NCI-H226 (cell line): ENCODE results near the gene QKI.

Source experiments
- DNase-seq: peaks from one replicate; pipeline ENCODE4 v3.0.0-alpha.2; 2015

Gene QKI

DNA sequence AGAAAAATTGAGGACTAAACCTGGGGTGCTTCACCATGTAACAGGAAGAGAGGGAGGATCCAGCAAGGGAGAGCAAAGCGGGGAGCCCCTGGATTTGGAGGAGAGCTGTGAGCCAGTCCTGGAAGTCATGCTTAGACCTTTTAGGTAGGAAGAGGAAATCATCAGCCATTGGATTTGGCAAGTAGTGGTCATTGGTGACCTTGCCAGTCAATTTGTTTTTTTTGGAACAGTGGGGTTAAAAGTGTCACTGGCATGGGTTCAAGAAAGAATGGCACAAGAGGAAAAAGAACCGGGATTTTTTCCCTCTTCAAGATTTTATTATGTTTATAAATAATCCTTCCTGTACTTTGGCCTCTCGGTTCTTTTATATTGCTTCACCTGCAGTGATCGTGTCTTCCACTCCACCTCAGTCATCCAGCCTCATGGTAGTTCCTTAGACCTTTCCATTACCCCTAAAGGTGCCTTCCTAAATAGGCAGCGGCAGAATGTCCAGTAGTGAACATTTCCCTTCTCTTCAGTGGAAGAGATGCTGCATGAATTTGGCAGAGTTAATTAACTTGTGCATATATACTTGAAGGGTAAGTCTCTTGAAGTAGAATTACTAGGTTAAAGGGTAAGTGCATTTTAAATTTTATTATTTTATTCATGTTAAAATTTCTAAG lies 124.7 kb downstream of the QKI start:
- DNase-seq: no peak

DNA sequence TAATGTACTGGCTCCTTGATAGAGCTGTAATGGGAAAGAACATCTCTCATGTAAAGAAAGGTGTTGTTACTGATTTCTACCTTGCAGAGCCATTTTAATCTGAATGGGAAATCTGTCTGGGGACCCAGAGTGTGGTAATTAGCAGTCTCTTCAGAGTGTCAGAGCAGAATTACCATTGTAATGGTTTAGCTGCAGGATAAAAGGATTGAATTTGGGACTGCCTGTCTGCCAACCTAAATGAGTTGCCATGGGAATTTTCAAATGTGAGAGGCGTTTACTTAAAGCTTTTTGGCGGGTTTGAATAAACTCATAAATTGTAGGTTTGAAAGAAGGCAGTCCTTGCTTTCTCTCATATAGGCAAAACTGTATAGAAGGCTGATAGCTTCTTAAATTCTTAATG lies 128.8 kb downstream of the QKI start:
- no peak for DNase-seq

DNA sequence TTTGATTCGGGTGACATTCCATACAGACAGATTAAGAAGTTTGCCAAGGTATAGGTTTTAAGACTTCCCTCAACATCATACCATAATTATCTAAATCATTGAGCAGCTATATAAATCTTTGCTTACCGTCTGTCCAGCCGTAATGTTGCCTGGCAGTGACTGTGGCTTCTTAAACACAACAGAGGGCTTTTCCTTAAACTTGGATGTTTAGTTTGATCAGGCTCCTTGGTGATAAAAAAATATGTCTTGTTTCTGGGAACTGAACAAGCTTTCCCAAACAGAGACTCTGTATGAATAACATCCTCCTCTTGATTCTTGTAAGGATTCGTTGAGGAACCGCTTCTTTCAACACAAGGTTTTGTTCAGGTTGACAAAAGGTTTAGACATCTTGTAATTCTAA lies 130.9 kb downstream of the QKI start:
- DNase-seq: no peak

DNA sequence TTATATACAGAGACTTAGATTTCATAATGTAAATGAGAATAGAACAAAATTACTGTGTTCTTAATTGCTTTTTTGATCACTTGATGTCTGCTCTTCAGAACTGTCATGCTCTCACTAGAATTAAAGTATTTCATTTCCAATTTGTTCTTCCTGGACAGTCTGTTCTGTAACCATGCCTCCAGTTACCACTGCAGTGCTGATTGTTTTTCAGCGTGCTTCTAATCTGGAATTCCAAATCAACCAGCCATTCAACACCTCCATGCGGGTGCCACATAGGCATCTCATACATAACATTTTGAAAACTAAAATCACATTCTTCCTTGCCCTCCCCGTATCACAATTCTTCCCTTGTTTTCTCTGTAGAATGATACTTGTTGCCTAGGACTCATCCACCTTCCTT lies 132.8 kb downstream of the QKI start:
- no peak for DNase-seq

DNA sequence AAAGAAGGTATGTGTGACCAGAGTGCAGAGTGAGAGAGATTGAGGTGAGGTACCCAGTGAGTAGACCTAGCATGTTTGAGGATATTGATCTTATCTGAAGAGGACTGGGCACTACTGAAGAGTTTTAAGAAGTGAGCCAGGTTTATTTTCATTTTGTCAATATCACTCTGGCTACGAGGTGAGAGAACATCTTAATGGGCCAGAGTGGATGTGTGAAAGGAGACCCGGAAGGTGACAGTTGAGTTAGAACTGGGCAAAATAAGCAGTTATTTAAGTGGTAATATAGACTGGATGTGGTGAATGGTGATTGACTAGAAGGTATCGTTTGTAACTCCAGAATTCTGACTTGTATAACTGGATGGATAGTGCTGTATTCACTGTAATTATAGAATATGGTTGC lies 134.1 kb downstream of the QKI start:
- DNase-seq: no peak

DNA sequence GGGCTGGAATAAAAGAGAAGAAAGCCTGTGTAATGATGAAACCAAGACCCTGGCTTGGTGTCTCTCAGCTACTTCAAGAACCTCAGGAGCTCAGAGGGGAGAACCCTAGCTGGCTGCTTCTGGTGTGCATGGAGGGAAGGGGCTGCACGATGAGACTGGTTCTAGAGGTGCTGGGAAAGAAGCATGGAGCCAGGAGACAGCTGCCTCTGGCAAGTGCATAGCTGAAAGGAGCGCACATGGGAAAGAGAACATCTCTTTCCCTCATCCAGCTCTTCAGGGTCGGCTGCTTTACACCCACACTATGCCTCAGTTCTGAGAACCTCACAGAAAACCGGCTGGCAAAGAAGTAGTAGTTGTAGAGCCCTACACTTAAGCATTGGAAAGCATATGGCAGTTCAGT lies 139.5 kb downstream of the QKI start:
- DNase-seq: no peak

DNA sequence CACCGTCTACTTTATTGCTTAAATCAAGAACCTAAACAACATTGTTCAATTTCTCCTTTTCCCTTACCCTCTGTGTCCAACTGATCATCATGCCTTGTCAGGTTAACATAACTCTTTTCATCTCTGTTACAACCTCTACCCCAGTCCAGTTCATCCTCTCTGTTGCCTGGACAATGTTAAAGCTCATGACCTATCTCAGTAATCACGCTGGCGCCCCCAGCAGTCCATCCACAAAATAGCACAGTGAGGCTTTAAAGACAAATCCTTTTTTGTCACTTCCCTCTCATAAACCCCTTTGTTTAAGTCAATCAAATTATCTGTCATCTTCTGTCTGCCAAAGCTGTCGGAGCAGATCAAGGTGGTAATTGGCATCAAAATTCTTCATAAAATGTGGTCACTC lies 140.1 kb downstream of the QKI start:
- no peak for DNase-seq

DNA sequence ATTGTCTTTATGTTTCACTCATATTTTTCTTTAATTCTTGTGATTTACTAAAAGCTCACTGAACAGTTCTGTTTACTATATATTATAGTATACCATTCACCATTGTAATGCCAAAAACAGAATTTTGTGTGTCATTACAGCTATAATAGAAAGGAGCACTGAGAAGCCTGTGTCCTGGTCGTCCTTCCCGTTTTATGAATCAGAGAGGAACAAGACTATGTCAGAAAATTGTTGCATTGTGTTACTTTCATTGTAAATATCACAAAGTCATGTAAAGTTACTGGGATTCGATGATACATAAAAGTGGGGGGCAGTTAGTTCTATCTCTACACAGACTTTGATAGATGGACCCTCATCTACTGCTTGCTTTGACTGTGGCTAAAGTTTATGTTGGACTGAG lies 145.1 kb downstream of the QKI start:
- no peak for DNase-seq

DNA sequence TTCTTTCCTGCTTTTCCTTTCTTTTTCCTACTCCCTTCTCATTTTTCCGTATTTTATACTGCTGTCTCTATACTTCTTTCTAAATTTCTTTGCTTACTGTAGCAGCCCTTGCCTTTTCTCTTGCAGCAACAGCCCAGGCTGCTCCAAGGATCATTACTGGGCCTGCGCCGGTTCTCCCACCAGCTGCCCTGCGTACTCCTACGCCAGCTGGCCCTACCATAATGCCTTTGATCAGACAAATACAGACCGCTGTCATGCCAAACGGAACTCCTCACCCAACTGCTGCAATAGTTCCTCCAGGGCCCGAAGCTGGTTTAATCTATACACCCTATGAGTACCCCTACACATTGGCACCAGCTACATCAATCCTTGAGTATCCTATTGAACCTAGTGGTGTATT lies 148.8 kb downstream of the QKI start:
- DNase-seq: no peak

DNA sequence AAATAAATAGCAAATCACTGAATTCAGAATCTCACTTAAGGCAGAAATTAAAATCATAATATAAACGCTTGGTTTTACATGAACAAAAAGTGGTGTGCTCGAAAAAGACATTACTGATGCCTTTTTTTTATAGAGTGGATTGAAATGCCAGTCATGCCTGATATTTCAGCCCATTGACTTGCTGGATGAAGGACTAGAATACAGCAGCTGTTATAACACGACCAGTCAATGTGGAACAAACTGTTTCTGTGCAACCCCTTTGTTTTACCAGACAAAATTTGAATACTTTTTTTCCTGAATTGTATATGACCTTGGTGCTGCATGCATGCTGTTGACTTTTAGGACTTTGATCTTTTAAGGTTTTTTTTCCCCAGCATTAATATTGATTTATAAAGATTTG lies 150.0 kb downstream of the QKI start:
- no peak for DNase-seq

DNA sequence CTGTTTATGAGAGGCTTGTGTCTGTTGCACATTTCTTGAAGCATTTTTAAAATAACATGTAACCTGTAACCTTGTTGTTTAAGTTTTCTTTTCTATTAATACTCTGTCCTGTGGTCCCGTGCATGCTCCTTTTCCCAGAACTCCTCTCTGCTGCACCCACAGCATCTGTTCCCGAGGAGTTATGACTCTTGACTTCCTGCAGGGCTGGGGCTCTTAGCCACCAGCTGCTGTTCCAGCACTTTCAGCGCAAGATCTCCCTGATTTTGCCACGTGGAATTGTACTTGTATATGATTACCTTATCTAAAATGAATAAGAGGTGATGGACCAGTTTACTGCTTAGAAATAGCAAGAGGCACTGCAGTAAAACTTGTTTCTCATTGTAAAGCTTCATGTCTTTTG lies 150.6 kb downstream of the QKI start:
- DNase-seq: no peak

DNA sequence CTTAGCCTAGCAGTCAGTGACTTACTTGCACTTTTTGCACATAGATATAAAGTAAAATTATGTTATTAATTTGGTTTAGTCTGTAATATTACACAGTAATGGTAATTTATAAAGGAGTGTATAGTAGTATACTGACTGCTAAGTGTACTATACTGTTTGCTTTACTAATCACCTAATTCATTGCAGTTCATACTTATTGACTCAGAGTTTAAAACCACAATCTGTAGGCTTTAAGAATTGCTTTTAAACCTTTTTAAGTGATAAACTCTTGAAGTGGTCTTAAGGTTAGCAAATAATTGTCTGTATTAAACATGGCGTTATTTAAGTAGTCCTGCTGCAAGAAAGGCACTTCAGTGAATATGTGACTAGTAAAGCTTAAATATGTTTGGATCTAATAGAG lies 151.5 kb downstream of the QKI start:
- no peak for DNase-seq

DNA sequence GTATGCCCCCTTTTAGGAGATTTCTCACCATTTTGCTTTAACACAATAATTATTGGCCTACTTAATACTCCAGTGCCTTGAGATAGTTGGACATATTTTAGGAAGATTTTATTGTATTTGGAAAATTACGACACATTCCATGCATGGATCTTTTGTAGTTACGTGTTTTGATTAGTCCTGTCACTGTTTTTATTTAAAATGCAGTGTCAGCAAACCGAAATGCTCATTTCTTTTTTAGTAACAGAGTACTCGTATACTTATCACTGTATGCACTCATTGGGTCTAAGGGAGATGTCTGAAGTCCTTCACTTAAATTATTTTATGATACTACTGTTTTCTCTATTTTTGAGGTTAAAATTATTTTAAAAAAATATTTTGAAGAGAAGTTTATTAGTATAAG lies 153.8 kb downstream of the QKI start:
- no peak for DNase-seq

DNA sequence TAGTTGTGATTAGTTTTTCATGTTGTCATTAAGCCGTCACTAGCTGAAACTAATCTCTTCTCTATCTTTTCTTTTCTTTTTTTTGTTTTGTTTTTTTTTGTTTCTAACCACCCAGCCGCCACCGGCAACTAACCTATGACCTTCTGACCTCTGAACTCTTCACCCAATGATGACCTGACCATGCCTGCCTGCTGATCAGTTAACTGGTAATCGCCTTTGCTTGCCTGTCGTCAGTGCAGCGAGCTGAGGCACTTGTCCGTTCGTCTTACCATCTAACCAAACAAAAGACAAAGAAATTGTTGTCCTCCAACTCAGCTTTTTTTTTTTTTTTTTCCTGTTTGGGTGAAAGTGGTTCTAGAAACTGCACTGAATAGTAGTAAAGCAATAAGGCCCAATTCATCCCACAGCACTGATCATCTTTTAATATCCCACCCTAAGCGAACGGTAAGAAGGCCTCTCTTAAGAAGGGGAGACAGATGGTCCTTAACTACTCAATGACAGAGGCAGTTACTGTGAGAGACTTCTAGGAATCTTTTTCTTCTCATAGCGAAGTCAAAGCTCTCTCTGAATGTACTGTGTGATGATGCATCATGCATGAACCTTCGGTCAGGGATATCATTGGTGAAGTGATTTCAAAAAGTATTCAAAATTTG lies 156.2 kb downstream of the QKI start:
- DNase-seq: no peak

DNA sequence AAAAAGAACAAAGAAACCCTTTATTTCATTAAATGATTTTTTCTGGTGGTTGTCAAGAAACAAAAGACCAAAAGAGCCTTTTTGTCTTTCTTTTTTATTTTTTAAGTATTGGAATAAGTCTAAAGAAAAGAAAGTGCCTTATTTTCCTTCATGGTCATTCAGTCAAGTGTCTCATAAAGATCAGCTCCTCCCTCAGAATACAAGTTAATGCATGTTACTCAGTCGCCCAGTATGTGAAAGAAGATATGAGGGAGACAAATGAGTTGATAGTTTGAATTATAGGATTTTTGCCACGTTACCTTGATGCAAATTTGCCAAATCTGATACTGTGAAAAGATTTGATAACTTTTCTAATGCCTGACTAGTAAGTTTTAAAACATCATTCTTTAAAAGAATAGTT lies 157.2 kb downstream of the QKI start:
- DNase-seq: no peak

DNA sequence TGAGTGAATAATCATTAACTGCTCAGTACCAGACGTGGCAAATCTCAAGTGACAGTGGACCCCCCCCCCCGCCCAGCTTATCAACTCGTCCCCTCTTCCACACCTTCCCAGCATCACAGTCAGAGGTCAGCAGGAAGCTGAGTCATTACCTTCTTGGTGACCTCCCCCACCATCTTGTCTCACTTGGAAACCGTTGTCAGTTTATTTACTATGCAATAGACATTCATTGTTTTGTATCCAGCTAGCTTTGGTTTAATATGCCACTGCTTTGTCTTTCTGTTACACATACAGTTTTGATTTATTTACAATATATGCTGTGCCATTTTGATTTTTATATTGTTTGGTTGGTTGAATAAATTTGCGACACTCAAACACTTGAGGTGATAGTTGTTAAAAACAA lies 158.1 kb downstream of the QKI start:
- DNase-seq: peak; percentile 43

DNA sequence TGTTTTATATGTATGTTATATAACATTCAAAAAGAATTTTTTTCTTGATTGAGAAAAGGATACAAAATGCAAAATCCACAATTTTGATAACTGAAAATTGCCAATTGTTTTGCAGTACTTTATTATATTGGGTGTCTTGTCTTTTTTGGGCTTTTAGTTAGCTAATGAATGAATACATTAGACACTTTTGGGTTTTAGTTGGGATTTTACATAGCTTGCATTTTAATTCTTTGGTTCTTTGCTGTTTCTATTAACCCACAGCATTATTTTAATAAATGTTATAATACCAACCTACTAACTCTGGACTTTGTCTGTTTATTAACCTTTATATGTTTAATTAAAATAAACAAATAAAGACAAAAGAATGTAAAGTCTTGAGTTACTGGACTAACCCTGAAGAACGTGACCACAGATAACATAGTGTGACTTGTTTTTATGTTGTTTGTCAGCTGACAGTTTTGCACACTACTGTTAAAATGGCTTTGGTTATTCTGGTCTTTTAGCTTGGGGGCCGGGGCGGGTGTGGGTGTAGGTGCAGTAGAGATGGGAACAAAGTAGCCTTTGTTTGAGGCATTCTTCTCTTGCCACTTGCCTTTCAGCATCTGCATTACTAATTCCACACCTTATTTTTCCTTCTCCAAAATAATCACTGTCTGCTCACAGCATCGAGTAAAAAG lies 159.1 kb downstream of the QKI start:
- DNase-seq: no peak

DNA sequence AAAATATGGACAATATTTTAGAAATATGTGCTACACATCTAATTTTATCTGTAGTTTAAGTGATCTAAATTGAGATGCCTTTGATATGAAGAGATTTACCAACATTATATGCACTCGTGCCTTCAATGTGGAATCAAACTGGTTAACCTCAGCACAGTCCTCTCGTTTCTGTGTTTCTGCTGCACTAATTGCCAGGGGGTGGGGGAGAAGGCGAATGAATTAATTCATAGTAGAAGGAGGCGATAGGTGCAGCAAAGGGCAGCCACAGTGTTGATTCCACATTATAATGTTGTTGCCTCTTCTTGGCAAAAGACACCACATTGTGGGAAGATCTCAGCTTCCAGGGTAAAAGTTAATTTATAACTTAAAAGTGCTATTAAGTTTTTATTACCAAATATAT lies 161.6 kb downstream of the QKI start:
- DNase-seq: no peak

DNA sequence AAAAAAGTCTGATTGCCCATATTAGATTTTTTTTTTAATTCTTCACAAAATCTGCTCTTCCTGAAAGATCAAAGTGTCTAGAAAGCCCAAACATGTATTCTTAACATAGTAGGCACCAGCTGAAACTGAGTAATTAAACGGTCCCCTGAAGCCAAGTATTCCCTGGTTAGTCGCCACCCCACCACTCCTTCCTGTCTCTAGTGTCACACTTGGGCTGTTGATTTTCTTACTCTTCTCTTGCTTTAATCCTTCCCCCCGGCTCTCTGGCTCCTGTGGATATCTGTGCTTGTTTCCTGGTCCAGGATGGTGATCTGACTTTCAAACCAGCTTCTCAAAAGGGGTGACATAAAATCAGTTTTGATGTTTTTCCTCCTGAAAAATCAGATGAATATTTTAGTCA lies 162.9 kb downstream of the QKI start:
- no peak for DNase-seq

DNA sequence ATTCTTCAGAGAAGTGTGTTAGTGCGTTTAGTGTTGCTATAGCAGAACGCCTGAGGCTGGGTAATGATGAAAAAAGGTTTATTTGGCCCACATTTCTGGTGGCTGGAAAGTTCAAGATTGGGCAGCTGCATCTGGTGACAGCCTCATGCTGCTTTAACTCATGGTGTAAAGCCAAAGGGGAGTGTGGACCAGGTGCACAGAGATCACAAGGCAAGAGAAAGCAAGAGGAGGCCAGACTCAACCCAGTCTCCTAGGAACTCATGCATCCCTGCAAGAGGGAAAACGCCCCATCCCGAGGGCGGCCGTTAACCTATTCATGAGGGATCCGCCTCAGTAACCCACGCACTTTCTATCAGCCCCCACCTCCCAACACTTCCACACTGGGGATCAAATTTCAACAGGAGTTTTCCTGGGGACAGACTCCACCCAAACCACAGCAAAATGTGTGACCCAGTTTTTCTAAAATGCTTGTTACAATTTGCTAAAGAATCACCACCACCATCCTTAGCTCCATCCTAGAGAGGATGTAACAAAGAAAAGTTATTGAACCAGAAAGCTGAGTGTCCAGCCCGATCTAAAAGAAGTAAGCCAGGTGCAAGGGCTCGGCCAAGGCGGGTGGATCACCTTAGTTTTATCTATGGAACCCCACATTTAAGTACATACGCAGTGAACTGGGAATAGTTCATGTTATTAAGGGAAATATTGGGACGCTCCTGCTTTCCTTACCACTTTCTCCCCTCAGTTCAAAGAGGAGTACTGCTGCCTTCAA lies 164.8 kb downstream of the QKI start:
- no peak for DNase-seq

DNA sequence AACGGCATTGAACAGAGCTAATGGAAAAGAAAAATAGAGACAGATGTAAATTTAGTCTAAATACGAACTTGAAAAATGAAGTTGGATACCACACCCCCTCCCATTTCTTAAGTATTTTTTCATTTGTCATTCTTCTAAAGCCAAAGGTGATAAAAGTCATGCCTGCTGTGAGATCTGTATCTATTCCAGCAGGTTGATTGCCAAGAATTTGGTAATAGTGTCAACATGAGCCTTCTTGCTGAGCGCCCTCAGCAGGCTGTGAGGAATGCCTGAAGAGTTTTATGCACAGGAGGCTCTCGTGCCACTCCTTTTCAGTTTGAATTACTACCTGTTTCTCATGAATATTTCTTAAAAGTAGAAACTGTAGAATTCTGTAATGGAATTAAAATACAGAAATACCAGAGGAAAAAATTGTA lies 165.4 kb downstream of the QKI start:
- DNase-seq: no peak

DNA sequence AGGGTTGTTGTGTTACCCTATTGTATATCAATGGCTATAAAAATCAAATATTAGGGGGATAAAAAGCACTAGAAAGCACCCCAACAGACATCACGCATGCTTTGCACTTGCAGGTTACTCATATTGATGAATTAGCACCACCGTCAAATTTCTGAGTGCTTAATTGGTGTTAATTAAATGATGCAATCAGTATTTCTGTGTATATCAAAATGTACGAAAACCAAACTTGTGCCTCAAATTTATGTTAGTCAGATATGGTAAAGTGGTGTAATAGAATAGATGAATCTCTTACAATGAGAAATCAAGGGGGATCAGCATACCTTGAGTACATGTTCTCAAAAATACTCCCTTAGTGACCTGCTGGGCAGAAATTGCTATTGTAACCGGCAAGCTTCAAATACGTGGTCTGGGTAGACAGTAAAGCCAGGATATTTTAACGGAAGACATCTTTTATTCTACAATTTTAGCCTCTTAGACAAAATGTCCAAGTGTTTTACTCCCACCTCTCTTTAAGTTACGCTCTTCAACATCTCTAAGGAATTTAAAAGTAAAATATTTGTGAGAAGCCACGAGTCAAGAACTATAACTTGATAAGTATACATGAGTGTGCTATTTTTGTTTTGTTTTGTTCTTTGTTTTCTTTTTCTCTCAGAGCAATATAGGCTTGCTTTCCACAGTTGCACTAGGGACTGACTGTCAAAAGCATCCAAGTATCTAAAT lies 166.0 kb downstream of the QKI start:
- no peak for DNase-seq

DNA sequence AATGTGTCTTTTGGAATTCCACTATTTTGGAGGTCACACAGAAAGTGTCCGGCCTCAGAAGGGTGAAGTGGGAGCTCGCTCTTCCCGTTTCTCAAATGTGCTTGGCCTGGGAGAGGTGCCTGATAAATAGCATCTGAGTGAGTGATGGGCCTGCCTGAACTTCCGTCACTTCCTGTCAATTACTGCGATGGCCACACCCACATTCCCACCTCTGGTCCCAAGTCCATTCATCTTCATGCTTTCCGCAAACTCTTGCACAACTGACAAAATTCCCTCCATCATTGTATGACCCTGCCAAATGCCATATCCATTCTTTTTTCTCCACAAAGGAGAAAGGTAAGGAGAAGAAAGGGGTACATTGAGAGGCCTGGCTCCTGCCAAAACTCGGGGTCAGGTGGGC lies 169.0 kb downstream of the QKI start:
- no peak for DNase-seq
